Ecto neural progenitor cell (in vitro differentiated cells): ENCODE data around the gene NMRK1.

Experiments used
- DNase-seq: peaks from one replicate; pipeline ENCODE4 v3.0.0-alpha.2; 2018; ENCODE audit warnings: low spot score

The NMRK1 gene

DNA sequence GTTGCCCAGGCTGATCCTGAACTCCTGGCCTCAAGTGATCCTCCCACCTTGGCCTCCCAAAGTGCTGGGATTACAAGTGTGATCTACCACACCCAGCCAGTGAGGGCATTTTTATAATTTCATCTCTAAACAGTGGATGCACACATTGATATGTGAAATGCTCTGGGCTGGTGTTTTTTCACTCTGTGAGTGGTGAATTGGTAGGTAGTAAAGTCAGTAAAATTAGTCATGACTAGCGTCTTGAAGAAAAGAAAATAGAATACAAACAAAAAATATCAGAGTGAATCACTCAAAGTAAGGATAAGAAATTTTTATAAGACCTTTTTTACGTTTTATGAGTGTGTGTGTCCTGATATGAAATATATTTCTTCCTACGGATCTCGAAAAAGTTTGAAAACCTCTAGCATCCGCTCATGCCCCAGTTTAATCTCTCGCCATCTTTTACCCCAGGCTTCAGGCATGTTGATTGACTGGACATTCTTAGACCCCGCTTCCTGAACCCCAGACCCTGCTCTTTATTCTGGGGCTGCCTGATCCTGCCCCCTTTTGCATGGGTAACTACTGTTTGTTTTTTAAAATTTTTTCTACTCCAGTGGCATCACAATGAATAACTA is 14.3 kb upstream of the NMRK1 start:
- no peak for DNase-seq

GRCh38 chr9:75101004-75101588 is 13.1 kb upstream of the NMRK1 start:
- peak; percentile 53 for DNase-seq

DNA sequence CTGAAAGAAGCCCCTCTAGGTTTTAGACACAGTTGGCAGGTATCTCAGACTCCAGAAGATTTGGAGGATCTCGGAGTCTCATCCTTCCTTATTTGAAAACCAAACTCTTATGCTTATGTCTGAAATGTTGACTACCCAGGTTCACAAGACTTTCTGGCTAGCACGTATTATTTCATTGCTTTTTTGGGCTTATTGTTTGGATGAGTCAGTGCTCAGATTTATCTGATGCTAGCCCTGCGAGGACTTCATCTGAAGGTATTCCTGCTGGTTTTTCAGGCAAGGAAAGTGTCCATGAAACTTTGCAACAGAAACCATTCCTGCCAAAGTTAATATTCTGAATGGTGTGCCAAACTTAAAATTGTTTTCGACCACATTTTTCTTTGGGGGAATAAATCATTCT is 8.8 kb upstream of the NMRK1 start:
- no peak for DNase-seq

GRCh38 chr9:75092766-75093165 is 4.8 kb upstream of the NMRK1 start:
- DNase-seq: no peak

DNA sequence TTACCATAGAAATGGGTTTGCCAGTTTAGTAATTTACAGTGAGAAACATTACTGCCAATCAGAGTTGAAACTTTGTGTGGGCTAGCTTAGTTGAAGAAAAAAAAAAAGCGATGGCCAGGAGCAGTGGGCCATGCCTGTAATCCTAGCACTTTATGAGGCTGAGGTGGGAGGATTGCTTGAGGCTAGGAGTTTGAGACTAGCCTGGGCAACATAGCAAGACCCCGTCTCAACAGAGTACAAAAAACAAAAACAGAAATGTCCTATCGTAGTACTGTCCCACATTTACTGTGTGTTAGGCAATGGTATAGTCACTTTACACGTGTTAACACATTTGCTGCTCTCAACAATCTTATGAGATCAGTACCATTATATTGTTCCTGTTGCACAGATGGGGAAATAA is 2.6 kb upstream of the NMRK1 start:
- DNase-seq: no peak

DNA sequence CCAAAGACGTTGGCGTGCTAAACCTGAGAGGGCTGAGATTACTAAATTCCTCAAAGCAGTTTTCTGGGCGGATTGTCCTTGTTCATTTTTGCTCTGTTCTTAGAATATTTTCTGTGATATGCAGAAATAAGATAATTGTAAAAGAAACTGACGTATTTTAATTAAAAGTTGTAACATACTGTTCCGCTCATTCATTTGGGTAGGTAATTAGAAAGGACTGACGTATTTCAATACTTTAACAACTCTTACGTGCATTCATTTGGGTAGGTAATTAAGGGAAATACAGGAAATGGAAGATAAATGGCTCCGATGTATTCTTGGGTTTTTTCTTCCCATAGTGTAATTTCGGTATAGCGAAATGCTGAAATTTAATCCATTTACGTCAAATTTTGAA is 1.4 kb upstream of the NMRK1 start:
- DNase-seq: no peak

DNA sequence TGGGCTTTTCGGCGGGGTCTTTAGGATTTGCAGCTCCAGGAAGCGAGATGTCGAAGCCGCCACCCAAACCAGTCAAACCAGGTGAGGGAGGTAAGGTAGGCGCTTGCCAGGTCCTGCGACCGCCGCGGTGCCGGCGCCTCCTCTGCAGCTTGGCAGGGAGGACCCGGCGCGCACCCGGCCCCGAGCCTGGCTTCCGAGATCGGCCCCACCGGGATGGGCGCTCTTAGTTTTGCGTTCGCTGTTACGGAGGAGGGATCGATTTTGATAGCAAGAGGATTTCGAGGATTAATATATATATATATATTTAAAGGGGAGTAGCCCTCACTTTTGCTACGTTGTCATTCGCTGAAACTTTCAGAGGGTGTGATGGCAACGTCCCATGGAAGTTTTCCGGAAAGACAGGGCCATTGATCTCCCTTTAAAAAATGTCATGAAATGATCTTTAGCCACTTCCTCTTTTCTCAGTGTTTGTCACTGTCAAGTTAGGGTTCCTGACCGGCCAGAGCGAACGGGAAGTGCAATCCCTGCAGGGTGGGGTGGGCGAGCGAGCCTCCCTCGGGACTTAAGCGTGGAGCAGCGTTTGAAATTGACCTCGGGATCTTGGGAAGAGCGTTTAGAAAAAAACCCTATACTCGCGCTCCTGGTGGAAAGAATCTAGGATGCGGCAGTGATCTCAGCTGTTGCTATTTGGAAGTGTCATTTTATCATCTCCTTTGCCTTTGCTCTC is 854 bp upstream of the NMRK1 start:
- DNase-seq: peak; percentile 56

DNA sequence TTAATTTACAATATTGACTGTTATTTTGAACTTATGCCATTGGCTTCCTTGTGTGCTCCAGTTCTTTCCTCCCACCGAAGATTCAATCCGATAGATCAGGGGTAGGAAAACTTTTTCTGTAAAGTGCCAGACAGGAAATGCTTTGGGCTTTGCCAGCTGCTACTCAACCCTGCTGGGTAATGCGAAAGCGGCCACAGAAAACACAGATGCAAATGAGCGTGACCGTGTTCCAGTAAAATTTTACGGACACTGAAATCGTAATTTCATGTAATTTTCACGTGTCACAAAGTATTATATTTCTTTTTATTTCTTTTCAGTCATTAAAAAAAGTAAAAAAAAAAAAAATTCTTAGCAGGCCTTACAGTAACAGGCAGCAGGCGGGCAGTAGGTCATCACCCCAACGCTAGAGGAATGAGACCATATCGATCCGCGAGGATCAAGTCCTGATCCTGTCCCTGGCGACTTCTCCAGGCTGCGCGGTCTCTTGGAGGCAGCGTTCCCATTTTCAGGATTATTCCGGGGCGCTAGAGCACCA is 599 bp downstream of the NMRK1 start:
- no peak for DNase-seq

DNA sequence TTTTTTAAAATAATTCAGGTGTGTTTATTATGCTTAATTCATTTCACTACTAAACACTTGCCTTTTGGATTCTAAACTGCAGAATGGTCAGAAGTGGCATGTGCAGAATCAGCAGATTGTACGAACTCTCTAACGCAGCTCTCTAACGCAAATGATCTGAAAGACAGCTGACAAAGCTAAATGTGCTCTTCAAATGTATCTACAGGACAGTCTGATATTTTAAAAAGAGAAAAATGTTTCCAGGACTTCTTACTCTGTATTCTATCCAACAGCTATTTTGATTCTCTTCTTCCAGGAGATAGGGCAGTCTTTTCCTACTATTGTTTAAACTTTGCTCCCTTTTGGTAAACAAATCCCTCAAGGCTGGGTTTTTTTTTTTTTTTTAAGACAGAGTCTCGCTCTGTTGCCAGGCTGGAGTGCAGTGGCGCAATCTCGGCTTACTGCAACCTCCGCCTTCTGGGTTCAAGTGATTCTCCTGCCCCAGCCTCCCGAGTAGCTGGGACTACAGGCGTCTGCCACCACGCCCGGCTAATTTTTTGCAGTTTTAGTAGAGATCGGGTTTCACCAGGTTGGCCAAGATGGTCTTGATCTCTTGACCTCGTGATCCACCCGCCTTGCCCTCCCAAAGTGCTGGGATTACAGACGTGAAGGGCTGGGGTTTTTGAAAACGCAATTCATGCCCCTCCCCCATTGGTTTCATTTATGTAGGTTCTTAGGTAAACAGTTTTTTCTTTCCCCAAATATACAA is 1.2 kb downstream of the NMRK1 start:
- no peak for DNase-seq

- no peak for DNase-seq
Measured at GRCh38 chr9:75085640-75086039, 2.3 kb downstream of the NMRK1 start.

- no peak for DNase-seq
Measured at GRCh38 chr9:75084081-75084672, 3.8 kb downstream of the NMRK1 start.

GRCh38 chr9:75083188-75083970 is 4.6 kb downstream of the NMRK1 start:
- DNase-seq: peak; percentile 51

- DNase-seq: no peak
Measured at GRCh38 chr9:75081632-75082031, 6.3 kb downstream of the NMRK1 start.

- no peak for DNase-seq
Measured at GRCh38 chr9:75072895-75073294, 15.1 kb downstream of the NMRK1 start.

DNA sequence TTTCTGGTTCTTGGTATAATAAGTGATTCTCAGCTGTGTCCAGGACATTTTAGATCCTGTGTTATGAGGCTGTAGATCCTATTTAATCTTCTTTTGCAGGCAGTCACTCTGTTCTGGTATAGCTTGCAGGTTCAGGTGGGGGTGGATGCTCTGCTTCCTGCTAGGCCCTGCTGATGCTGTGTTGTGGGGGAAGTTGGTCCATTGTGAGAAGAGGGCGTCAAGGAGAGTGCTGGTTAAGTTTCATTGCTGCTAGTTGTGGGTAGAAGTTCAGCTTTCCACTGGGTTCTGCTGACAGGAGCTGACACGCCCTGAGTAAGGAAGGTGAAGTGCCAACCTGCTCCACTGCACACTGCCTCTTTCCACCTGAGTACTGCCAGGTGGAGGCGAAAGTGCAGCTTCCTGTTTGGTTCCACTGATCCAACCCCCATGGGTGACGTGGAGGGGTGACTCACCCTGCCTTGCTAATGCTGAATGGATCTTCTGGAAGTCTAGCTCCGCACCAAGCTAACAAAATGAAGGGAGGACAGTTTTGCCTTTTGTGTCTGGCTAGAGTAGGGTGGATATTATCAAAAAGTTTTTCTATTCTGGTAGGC is 16.3 kb downstream of the NMRK1 start:
- DNase-seq: no peak

GRCh38 chr9:75069171-75069570 is 18.8 kb downstream of the NMRK1 start:
- DNase-seq: no peak

GRCh38 chr9:75067894-75068293 is 20.1 kb downstream of the NMRK1 start:
- no peak for DNase-seq

DNA sequence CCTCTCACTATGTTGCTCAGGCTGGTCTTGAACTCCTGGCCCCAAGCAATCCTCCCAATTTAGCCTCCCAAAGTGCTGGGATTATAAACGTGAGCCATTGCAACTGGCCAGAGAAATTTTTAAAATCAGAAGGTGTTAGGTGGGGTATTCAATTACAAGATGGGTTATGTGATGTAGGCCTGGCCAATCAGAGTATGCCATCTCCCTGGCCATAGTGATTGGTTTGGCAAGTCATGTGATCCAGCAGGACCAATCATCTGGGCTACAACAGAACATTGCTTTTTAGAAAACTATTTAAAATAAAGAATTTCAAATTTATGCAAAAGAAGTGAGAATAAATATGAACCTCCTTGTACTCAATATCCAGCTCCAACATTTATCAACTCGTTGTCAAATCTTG is 22.4 kb downstream of the NMRK1 start:
- DNase-seq: no peak

DNA sequence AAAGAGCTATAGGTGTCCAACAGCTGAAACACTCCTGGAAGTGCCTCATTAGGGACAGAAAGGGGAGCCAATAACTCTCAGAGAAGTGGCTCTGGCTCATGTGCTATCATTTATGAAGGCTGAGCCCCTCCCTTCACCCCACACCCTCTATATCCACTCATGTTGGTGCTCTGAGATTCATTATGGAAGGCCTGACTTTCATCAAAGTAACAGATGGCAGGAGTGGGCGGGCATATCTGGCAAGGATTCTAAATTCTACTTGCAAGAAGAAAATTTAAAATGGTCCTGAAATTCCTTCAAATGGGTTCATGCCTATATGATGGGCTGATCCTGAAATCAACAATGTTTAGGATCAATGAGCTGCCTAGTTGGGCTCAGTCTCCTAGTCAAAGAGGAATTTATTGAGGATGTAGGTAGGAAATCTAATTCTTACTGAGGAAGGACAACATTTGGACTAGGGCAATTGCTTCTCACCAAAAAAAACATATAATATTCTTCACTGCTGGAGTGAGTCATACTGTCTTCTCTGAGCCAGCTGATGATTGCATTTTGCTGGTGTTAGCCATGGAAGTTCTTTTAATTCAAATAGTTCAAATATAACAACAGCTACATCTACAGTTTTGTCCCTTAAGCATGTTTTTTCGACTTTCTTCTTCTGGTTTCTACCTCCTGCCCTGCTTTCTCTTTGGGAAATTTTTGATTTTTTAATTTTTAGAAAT is 23.5 kb downstream of the NMRK1 start:
- no peak for DNase-seq

DNA sequence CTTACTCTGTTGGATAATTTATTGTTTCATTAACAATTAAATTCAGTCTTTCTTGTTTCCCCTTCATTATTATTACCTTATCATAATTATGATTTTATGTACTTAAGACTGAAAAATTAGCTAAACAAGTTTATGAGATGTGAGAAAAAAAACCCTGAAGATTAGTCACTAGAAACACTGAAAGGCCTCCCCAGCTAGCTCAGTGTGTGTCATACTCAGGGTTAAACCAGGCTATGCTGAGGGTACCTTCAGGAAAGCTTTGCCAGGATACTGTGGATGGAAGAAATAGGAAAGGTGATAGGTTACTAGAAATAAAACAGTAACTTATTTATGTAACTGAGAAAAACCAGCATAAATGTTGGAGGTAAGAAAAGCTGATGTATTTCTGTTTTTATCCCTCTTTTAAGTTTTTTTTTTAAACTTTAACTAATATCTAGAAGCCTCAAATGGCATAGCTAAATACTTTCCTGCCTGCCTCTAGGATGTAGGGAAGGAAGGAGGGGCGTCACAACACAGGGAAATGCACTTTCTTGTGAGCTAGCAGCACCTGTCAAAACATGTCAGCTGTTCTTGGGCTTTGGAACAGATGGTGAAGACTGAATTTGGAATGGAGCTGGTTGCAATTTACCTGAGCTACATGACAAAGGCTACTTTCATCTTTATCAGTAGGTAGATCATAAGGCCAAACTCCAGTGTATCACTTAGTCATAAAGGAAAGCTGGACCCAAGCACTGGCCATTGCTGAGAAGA is 24.2 kb downstream of the NMRK1 start:
- no peak for DNase-seq
